Measurements from ENCODE around the gene PLA2G5.

Gene PLA2G5

DNA sequence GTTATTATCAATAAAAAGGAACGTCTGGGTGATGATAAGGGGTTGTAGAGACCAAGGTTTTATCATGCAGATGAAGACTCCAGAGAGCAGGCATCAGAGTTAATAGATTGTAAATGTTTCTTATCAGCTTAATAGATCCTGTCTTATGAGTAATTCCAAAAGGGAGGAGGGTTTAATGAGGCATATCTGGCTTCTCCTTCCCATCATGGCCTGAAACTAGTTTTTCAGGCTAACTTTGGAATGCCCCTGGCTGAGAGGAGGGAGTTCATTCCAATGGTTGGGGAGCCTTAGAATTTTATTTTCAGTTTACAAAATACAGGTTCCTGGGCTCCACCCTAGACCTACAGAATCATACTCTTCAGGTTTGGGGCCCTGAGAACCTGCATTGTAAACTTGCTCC is 35.9 kb downstream of the PLA2G5 start:
- no peak overlapping the region for H3K4me3 ChIP-seq (ENCODE audit: low read depth, low read length)
- no peak for DNase-seq (ENCODE audit: low read depth, low spot score)
- in situ Hi-C loops (cut with HindIII; ENCODE audit: low sequenced_read_pairs) = no loop called here
- TF ChIP-seq, protein P1, sequence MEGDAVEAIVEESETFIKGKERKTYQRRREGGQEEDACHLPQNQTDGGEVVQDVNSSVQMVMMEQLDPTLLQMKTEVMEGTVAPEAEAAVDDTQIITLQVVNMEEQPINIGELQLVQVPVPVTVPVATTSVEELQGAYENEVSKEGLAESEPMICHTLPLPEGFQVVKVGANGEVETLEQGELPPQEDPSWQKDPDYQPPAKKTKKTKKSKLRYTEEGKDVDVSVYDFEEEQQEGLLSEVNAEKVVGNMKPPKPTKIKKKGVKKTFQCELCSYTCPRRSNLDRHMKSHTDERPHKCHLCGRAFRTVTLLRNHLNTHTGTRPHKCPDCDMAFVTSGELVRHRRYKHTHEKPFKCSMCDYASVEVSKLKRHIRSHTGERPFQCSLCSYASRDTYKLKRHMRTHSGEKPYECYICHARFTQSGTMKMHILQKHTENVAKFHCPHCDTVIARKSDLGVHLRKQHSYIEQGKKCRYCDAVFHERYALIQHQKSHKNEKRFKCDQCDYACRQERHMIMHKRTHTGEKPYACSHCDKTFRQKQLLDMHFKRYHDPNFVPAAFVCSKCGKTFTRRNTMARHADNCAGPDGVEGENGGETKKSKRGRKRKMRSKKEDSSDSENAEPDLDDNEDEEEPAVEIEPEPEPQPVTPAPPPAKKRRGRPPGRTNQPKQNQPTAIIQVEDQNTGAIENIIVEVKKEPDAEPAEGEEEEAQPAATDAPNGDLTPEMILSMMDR (IDR thresholded peaks at IDR 0.05; ENCODE audit: low read depth, low read length) = no peak

DNA sequence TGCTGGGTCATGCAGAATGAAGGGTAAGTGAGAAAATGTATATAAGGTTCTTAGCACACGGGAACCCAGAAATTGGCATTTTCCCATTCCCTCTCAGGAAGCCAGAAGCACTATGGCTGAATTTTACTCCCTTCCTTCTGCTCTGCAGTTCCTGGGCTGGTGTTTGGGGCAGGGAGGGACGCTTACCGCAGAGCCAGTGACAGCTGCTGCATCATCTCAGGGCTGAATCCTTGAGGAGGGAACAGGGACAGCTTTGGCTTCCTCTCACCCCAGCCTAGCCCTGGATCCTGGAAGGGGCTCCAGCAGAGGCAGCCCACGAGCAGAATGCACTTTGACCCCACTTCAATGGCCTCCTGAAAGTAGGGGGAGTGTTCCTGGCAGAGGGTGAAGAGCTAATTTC is 37.4 kb downstream of the PLA2G5 start:
- in situ Hi-C loops (cut with HindIII; ENCODE audit: low sequenced_read_pairs) = no loop called here
- TF ChIP-seq, protein P1 (IDR thresholded peaks at IDR 0.05; ENCODE audit: low read depth, low read length) = no peak
- no peak for DNase-seq (ENCODE audit: low read depth, low spot score)
- no peak overlapping the region for H3K4me3 ChIP-seq (ENCODE audit: low read depth, low read length)

DNA sequence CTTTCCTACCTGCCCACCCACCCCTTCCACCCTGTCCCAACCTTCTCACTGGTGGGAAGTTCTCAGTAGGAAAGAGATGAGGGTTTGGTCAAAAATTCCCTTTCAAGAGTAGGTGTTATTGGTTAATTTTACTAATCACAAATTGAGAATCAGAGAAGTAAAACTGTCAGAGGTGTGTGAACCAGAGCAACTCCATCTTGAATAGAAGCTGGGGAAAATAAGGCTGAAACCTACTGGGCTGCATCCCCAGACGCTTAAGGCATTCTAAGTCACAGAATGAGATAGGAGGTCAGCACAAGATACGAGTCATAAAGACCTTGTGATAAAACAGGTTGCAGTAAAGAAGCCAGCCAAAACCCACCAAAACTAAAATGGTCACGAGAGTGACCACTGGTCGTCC is 37.8 kb downstream of the PLA2G5 start:
- TF ChIP-seq, protein P1 (IDR thresholded peaks at IDR 0.05; ENCODE audit: low read depth, low read length) = no peak
- DNase-seq (ENCODE audit: low read depth, low spot score) = no peak
- in situ Hi-C loops (cut with HindIII; ENCODE audit: low sequenced_read_pairs) = no loop called here
- no peak overlapping the region for H3K4me3 ChIP-seq (ENCODE audit: low read depth, low read length)

DNA sequence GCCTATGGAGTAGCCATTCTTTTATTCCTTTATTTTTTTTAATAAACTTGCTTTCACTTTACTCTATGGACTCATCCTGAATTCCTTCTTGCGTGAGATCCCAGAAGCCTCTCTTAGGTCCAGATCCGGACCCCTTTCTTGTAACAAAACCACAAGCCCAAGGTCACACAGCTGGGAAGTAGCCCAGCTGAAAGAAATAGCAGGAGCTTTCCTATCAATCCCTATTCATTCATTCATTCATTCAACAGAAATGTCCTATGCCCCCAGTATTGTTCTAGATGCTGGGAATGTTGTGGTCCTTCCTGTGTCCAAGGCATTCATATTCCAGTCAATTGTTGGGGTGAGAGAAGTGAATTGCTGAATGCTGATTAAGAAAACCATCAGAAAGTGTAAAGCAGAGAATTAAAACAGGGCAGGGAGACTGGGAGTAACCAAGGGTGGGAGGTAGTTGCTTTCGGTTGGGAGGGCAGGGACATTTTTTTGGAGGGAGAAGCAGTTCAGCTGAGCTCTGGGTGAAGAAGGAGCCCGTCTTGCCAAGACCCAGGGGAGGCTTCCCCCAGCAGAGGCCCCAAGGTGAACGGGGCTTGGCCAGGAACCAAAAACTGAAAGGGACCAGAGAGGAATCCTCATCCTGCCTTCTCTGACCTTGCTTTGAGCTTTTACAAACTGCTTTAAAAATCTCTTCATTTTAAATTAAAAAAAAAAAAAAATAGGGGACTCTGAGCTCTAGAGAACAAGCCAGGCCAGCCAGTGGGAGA is 38.6 kb downstream of the PLA2G5 start:
- TF ChIP-seq, protein P1 (IDR thresholded peaks at IDR 0.05; ENCODE audit: low read depth, low read length) = no peak
- no peak overlapping the region for H3K4me3 ChIP-seq (ENCODE audit: low read depth, low read length)
- in situ Hi-C loops (cut with HindIII; ENCODE audit: low sequenced_read_pairs) = no loop called here
- no peak for DNase-seq (ENCODE audit: low read depth, low spot score)

DNA sequence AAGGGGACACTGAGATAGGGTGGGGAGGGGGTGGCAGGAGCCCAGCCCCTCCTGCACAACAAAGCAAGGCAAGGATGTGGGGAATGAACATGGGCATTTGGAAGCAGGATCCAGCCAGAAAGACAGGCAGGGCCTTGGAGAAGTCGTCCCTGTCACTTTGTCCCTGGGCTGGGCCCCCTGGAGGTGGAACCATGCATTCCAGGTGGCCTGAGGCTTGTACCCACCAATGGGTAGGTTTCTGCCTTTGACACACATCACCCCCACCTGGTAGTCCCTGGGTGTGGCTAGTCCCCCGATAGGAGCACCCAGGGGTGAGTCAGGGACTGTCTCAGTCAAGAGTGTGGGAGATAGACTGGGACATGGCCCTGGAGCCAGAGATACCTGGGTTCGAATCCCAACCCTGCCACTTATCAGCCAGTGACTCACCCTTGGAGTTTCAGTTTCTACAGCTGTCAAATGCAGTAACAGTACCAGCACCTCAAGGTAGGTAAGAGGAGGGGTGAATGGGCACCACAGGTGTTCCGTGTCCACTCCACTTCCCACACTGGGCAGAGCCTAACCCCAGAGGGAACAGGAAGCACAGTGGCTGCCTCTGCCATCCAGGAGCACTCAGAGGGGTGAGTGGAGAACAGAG is 39.3 kb downstream of the PLA2G5 start:
- in situ Hi-C loops (cut with HindIII; ENCODE audit: low sequenced_read_pairs) = no loop called here
- no peak for DNase-seq (ENCODE audit: low read depth, low spot score)
- no peak overlapping the region for H3K4me3 ChIP-seq (ENCODE audit: low read depth, low read length)
- TF ChIP-seq, protein P1 (IDR thresholded peaks at IDR 0.05; ENCODE audit: low read depth, low read length) = no peak

DNA sequence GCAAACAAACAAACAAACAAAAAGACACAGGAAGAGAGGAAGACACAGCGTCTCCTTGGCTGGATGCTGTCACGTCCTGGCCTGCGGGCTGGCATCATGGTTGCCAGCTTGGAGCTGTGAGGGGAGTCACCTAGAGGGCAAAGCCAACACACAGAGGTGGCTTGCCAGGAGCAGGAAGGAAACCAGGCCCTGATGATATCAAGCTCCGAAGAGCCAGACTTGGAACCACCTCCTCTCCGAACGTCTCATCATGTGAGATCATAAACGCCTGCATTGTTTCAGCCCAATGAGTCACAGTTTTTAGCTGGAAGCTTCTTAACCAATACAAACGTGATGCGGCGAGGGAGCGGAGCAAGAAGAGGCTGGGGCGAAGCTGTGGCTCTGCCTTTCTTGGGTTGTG is 40.7 kb downstream of the PLA2G5 start:
- TF ChIP-seq, protein P1 (IDR thresholded peaks at IDR 0.05; ENCODE audit: low read depth, low read length) = no peak
- DNase-seq (ENCODE audit: low read depth, low spot score) = peak; percentile 47
- in situ Hi-C loops (cut with HindIII; ENCODE audit: low sequenced_read_pairs) = no loop called here
- no peak overlapping the region for H3K4me3 ChIP-seq (ENCODE audit: low read depth, low read length)
